SU-DHL-6 (cell line): ENCODE results near the gene PDRG1.

ENCODE experiments used
- CTCF ChIP-seq: fragments of 200-600 bp; sonication (generic); IDR thresholded peaks from one replicate; pipeline ENCODE4 v1.5.1; 2017; ENCODE audit warnings: antibody characterized with exemption, mild to moderate bottlenecking, low read length, moderate library complexity; ENCODE audit not compliant: insufficient read depth, poor library complexity, severe bottlenecking
- EZH2phosphoT487 ChIP-seq: fragments of 200-600 bp; sonication (generic), shearing (Covaris generic); conservative IDR thresholded peaks from 2 replicates; pipeline ENCODE4 v1.6.1; 2018; ENCODE audit warnings: mild to moderate bottlenecking, antibody characterized with exemption, low read length, moderate library complexity, mixed read lengths

GRCh38 chr20:31907046-31907445 is 44.8 kb downstream of the PDRG1 start:
- TF ChIP-seq CTCF (no peak), EZH2phosphoT487 (no peak)
